H1 (cell line): ENCODE measurements around the gene TBC1D16. TPM values are rescaled to one million over a fixed set of nuclear protein-coding genes. Genes with fewer than 3 reads are reported as not detected.

Experiments used
- BACH1 ChIP-seq: IDR thresholded peaks from 2 replicates; pipeline ENCODE4 v1.6.1; 2012; ENCODE audit warnings: low read length, improper control_type of control experiment
- CHD7 ChIP-seq: fragments of 300-600 bp; sonication (generic); IDR thresholded peaks from 2 replicates; pipeline ENCODE4 v1.7.1; 2012; ENCODE audit warnings: low read length, moderate library complexity, mild to moderate bottlenecking, inconsistent platforms; ENCODE audit not compliant: insufficient replicate concordance
- KDM4A ChIP-seq: IDR thresholded peaks from one replicate; pipeline ENCODE4 v1.7.1; 2012; ENCODE audit warnings: low read depth, mild to moderate bottlenecking, moderate library complexity, low read length, inconsistent platforms; ENCODE audit not compliant: severe bottlenecking
- MAFK ChIP-seq: IDR thresholded peaks from 2 replicates; pipeline ENCODE4 v1.6.1; 2012; ENCODE audit warnings: low read depth, mild to moderate bottlenecking, improper control_type of control experiment, low read length
- SIX5 ChIP-seq: IDR thresholded peaks from 2 replicates; pipeline ENCODE4 v1.6.1; 2011; ENCODE audit warnings: mild to moderate bottlenecking, low read depth, low read length
- YY1 ChIP-seq: IDR thresholded peaks from 2 replicates; pipeline ENCODE4 v1.6.1; 2011; ENCODE audit warnings: low read depth, mild to moderate bottlenecking, low read length
- polyA plus RNA-seq, 7 experiments: library from polyadenylated mRNA; depleted of rRNA in 3 of 7; stranded (reverse) in 5 of 7; unstranded in 2 of 7; fragments of >200 nt in 5 of 7; fragments of 200-250 nt in 2 of 7; gene quantifications; 1 replicate in 5 of 7; 2 replicates in 1 of 7; 4 replicates in 1 of 7; pipeline versions ENCODE4 v1.2.1 to v1.2.3, GENCODE V29; 2011 to 2013; ENCODE audit warnings: missing spikeins in 2 of 7, mixed read lengths in 2 of 7
- total RNA-seq: library from RNA; stranded (reverse); fragmentation: NEBNext Ultra II Directional; extraction: Animal tissue kit (Norgen Biotek cat#: 25700); gene quantifications from 2 replicates; pipeline ENCODE4 v1.2.1, GENCODE V29; 2021

Gene TBC1D16
- total and polyA plus RNA-seq, 2 of the 8 experiments (the other 6 are each of a cell fraction or from before 2014, with no cell fraction given) = 21.1 to 109 TPM

DNA sequence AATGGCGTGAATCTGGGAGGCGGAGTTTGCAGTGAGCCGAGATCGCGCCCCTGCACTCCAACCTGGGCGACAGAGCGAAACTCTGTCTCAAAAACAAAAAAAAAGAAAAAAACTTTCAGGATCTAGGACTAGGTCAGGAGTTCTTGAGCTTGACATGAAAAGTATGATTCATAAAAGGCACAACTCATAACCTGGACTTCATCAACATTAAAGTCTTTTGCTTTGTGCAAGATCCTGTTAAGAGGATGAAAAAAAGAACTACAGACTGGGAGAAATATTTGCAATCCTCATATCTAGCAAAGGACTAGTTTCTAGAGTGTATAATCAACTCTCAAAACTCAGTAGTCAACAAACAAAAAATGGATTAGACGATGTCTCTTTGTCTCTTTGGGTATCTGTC, 40.0 kb downstream of the TBC1D16 start (continued):
- TF ChIP-seq CHD7 (no peak), YY1 (no peak), MAFK (no peak), BACH1 (no peak), KDM4A (no peak), SIX5 (no peak)
